IPS DF 6.9 (cell line): ENCODE results near the gene SGO2.
A peak's percentile ranks its signal among the peaks of the same experiment; 100 is the strongest.

ENCODE experiments used
- DNase-seq: peaks from one replicate; pipeline ENCODE4 v3.0.0-alpha.2; 2013; ENCODE audit warnings: low read depth, low spot score
- H3K27ac ChIP-seq: one replicate; pipeline ENCODE4 v1.5.1; 2013; ENCODE audit warnings: low read length, control low read depth
- H3K27me3 ChIP-seq: 2 replicates; pipeline ENCODE4 v1.6.1; 2013; ENCODE audit warnings: mild to moderate bottlenecking, low read length; ENCODE audit not compliant: control insufficient read depth, insufficient read depth
- H3K36me3 ChIP-seq: 2 replicates; pipeline ENCODE4 v1.6.1; 2013; ENCODE audit warnings: low read length; ENCODE audit not compliant: control insufficient read depth, insufficient read depth
- H3K4me1 ChIP-seq: 2 replicates; pipeline ENCODE4 v1.6.1; 2013; ENCODE audit warnings: low read length; ENCODE audit not compliant: control insufficient read depth, insufficient read depth
- H3K4me3 ChIP-seq: 2 replicates; pipeline ENCODE4 v1.5.1; 2013; ENCODE audit warnings: mild to moderate bottlenecking, low read length
- H3K9me3 ChIP-seq: 2 replicates; pipeline ENCODE4 v1.6.1; 2013; ENCODE audit warnings: low read length, inconsistent platforms; ENCODE audit not compliant: control insufficient read depth, insufficient read depth
- WGBS: extraction: QIAGEN DNeasy Blood & Tissue Kit; methylation state at CpG from one replicate; pipeline ENCODE4 v1.1.7; 2013; ENCODE audit warnings: mixed read lengths, missing lambda C conversion rate; ENCODE audit not compliant: insufficient read length, insufficient coverage; 5-methylcytosine and 5-hydroxymethylcytosine counted together

SGO2 gene

DNA sequence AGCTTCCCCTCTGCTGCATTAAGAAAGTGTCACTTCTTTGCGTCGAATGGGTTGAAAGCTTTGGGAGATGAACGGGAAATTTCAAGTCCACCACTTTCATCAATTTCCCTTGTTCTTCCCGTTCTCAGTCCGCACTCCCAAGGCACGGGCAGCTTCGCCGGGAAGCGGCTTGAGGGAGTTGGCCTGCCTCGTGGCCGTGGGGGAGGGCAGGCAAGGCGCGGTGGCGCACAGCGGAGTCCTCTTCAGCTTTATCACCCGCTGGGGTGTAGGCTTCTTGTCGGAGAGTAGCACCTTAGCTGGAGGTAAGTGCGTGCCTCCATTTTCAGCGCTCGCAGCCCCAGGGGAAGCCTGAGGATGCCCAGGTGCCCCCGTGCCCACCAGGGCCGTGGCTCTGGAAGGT lies 36.0 kb upstream of the SGO2 start:
- no peaks in the 10 kb centered on the region for H3K4me1 ChIP-seq
- no peak overlapping the region for H3K4me3 ChIP-seq
- H3K9me3 ChIP-seq = no peaks in the 10 kb centered on the region
- no CpG with 5 or more reads among the region's 22 CpGs for WGBS
- no peak overlapping the region for H3K27ac ChIP-seq
- no peaks in the 10 kb centered on the region for H3K27me3 ChIP-seq
- no peaks in the 10 kb centered on the region for H3K36me3 ChIP-seq
- no peak for DNase-seq

DNA sequence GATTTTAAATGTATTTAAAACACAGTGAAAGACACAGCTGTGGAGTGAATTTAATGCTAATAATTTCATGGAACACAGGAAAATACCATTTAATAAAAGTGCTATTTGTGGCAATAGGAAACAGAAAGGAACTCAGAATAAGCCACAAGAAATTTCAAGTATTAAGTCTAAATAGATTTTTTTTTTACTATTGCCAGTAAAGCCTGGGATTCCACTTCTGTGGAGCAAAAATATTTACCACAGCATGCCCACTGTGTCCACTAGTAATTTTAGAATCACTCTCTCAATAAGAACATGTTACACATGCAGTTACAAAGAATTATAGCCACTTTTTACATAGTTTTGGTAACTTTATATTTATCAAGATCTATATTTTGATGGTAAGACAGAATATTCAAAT lies 33.4 kb upstream of the SGO2 start:
- Histone ChIP-seq H3K9me3 (no peaks in the 10 kb centered on the region), H3K27ac (no peak overlapping the region), H3K27me3 (no peaks in the 10 kb centered on the region), H3K4me1 (no peaks in the 10 kb centered on the region), H3K4me3 (no peak overlapping the region), H3K36me3 (no peaks in the 10 kb centered on the region)
- no peak for DNase-seq

DNA sequence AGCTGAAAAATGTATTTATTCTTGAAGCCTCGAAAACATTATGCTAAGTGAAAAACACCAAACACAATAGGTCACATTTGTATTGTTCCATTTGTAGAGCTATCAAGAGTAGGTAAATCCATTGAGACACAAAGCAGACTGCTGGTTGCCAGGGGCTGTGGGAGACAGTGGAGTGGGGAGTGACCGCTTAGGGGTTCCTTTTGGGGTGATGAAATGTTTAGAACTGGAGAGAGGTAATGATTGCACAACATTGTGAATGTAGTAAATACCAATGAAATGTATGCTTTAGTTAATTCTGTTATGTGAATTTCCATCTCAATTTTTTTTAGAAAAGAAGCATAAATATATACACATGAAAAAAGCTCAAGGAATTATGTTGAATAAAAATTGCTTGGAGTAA lies 32.0 kb upstream of the SGO2 start:
- no CpG with 5 or more reads among the region's 2 CpGs for WGBS
- H3K27me3 ChIP-seq = no peaks in the 10 kb centered on the region

DNA sequence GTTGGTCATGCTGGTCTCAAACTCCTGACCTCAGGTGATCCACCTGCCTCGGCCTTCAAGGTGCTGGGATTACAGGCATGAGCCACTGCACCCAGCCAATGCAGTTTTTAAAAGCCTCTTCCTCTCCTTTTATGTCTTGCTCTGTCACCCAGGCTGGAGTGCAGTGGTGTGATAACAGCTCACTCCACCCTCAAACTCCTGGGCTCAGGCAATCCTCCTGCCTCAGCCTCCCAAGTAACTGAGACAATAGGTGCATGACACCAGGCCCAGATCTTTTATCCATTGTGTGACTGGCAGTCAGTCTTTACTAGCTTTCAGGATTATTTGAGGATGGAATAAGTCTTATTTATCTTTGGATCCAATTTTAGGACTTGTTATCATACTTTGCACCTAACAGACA lies 29.3 kb upstream of the SGO2 start:
- no peaks in the 10 kb centered on the region for H3K4me1 ChIP-seq
- no peak overlapping the region for H3K4me3 ChIP-seq
- no peaks in the 10 kb centered on the region for H3K9me3 ChIP-seq
- H3K27me3 ChIP-seq = no peaks in the 10 kb centered on the region
- H3K36me3 ChIP-seq = no peaks in the 10 kb centered on the region
- no peak overlapping the region for H3K27ac ChIP-seq
- no peak for DNase-seq
- no CpG with 5 or more reads among the region's 1 CpG for WGBS

More for the DNA sequence above, 32.0 kb upstream of the SGO2 start:
- Histone ChIP-seq H3K27ac (no peak overlapping the region), H3K4me3 (no peak overlapping the region), H3K9me3 (no peaks in the 10 kb centered on the region), H3K4me1 (no peaks in the 10 kb centered on the region), H3K36me3 (no peaks in the 10 kb centered on the region)
- no peak for DNase-seq

DNA sequence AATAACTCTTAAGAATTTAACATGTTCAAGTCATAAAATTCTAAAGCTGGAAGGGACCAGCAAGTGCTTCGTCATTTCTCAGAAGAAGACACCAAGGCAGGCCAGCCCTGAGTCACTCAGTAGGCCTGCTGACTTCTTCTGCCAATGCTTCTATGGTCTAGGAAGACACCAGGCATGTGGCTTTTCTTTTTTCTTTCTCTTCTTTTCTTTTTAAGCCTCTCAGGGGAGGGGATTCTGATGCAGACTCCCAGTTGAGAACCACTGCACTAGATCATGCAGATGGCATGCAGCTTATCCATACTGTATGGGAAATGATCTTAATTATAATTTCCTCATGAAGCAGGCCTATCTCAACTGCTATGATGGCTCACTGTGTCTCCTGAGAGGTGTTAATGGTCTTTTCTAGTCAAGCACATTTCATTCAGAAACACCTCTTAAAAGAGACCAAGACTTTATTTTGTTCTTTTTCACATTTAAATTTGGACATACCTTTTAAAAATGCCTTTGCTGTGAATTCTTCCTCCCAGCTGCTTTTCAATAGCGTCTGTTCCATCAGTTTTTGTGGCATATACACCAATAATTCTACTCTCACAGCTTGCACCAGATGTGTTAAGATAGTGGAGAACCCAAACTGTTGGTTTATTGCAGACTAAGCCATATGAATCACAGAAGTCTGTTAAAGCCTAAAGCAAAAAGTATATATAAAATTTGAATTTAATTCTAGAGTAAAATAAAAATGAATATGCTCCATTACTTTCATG lies 27.4 kb upstream of the SGO2 start:
- no peak overlapping the region for H3K4me3 ChIP-seq
- WGBS = no CpG with 5 or more reads among the region's 2 CpGs
- no peaks in the 10 kb centered on the region for H3K4me1 ChIP-seq
- DNase-seq = no peak
- no peaks in the 10 kb centered on the region for H3K9me3 ChIP-seq
- no peaks in the 10 kb centered on the region for H3K36me3 ChIP-seq
- no peaks in the 10 kb centered on the region for H3K27me3 ChIP-seq
- no peak overlapping the region for H3K27ac ChIP-seq

DNA sequence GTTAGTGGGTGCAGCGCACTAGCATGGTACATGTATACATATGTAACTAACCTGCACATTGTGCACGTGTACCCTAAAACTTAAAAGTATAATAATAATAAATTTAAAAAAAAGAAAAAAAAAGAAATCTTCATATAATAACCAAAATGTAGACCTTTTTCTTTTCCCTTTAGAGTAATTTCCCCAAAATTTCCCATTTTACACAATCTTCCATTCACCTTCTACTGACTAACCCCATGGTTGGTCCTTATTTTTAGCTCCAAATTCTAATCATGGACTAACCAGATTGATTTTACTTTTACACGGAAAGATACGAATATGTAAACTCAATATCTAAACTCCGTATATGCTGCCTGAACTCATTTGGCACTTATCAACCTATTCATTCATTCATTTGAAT lies 23.8 kb upstream of the SGO2 start:
- no peak overlapping the region for H3K4me3 ChIP-seq
- H3K4me1 ChIP-seq = no peaks in the 10 kb centered on the region
- no peak for DNase-seq
- no peaks in the 10 kb centered on the region for H3K36me3 ChIP-seq
- no peaks in the 10 kb centered on the region for H3K9me3 ChIP-seq
- no peak overlapping the region for H3K27ac ChIP-seq
- no CpG with 5 or more reads among the region's 5 CpGs for WGBS
- no peaks in the 10 kb centered on the region for H3K27me3 ChIP-seq

DNA sequence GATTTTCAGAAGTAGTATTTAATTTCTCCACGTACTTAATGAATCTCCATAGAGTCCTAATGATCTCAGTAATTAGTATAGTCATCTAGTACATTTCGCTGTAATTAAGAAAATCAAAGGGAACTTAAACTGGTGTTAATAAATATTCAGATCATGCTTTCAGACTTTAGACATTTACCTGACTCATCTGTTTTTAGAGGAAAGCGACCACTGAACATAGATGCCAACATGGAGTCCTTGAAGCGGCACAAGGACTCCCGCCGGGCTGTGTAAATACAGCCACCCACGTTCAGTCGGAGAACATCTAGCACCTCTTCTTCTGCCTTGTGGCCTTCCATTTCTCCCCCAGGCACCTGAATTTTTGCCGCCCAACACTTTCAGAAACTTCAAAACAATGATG lies 19.3 kb upstream of the SGO2 start:
- Histone ChIP-seq H3K9me3 (no peaks in the 10 kb centered on the region), H3K27me3 (no peaks in the 10 kb centered on the region), H3K4me1 (no peaks in the 10 kb centered on the region), H3K27ac (no peak overlapping the region), H3K36me3 (no peaks in the 10 kb centered on the region), H3K4me3 (no peak overlapping the region)
- no CpG with 5 or more reads among the region's 9 CpGs for WGBS
- DNase-seq = no peak

DNA sequence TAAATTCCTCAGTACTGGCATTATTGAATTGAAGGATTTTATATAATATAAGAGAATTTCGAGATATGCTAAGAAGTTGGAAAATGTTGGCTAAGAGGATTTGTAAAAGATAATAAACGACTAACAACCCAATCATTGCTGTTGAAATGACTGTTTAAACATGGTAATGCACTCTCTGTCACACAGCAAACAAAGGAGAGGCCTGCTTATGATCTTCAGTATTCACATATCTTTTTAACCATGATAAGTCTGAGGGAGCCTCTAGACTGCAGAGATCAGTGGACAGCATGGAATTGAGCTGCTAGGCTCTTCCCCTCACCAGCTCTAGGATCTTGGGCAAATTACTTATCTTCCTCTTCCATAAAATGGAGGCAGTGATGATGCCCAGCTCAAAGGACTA lies 18.8 kb upstream of the SGO2 start:
- H3K9me3 ChIP-seq = no peaks in the 10 kb centered on the region
- 100% methylated on average over 2 of the region's 2 CpGs for WGBS
- DNase-seq = no peak

DNA sequence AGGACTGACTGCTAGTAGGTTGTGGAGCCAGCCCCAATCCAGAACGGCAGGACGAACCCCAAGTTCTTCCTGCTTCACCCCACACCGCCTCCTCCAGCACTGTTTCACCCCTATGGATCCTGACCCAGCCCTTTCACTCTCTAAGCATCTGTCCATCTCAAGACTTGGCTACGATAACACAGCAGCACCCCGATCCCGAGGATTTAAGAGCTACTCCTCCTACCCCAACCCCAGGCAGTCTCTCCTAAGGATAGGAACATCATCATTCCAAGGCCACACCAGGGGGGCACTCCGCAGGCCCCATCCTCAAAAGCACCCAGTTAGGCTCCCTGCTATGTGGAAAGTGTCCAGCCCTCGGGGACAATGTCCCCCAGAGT lies 16.8 kb upstream of the SGO2 start:
- no peaks in the 10 kb centered on the region for H3K27me3 ChIP-seq
- no peak for DNase-seq
- no peaks in the 10 kb centered on the region for H3K36me3 ChIP-seq
- H3K27ac ChIP-seq = no peak overlapping the region
- peak overlapping the region; percentile 57; the same call in 1 of the 2 replicates for H3K4me3 ChIP-seq
- H3K4me1 ChIP-seq = no peaks in the 10 kb centered on the region
- H3K9me3 ChIP-seq = no peaks in the 10 kb centered on the region
- WGBS = no CpG with 5 or more reads among the region's 8 CpGs

More for the DNA sequence above, 18.8 kb upstream of the SGO2 start:
- H3K27me3 ChIP-seq = no peaks in the 10 kb centered on the region
- H3K36me3 ChIP-seq = no peaks in the 10 kb centered on the region
- H3K4me3 ChIP-seq = no peak overlapping the region
- no peak overlapping the region for H3K27ac ChIP-seq
- H3K4me1 ChIP-seq = no peaks in the 10 kb centered on the region

DNA sequence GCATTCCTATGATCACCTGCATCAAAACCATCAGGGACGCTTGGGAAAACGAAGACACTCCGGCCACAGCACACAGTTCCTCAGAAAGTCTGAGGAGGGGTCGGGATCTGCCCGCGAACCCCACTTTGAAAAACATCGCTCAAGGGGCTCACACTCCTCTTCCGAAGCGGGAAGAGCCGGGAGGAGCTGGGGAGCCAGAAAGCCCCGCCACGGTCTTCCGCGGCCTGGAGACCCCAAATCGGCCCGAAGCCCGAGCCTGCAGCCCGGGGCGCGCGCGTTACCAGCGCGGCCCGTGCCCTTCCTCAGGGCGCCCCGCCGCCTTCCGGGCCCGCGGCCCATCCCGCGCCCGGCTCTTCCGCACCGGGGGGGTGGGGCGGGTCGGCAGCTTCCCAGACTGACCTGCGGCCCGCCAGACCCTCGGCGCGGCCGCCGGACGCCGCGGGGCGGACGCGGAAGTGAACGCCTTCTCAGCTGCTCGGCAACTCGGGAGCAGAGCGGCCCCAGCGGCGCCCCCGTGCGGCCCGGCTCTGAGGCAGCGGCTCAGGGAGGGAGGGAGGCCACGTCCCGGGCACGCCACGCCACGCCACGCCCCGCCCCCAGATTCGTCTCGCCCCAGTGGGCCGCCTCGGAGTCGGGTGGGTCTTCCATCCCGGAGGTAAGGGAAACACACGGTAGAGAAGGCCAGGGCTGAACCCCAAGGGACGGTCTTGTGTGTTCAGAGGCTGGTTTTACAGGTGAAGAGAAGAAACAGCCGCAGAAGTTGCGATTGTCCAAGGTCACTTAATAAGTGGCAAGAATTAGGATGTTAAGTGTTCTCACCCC lies 16.2 kb upstream of the SGO2 start, which contains the start of gene KCTD18:
TSS of gene KCTD18 (minus strand) at position 457 of the 822 bp plus-strand sequence. CDS start 3,052 bp downstream, outside the sequence.
- H3K36me3 ChIP-seq = no peaks in the 10 kb centered on the region
- DNase-seq = peak; percentile 58
- H3K27me3 ChIP-seq = no peaks in the 10 kb centered on the region
- H3K9me3 ChIP-seq = no peaks in the 10 kb centered on the region
- H3K4me3 ChIP-seq = peak within 1 kb of the TSS; percentile 57; the same call in 1 of the 2 replicates
- no CpG with 5 or more reads among the region's 78 CpGs for WGBS
- H3K27ac ChIP-seq = no peak within 1 kb of the TSS
- H3K4me1 ChIP-seq = no peaks in the 10 kb centered on the region
